ENCODE results near the gene BOD1L1. TPM values are rescaled to one million over a fixed set of nuclear protein-coding genes. Genes with fewer than 3 reads are reported as not detected.

Gene BOD1L1
- total RNA-seq, 6 experiments from 2014 or later: 22.9 to 24.9 (median 24.6) TPM

DNA sequence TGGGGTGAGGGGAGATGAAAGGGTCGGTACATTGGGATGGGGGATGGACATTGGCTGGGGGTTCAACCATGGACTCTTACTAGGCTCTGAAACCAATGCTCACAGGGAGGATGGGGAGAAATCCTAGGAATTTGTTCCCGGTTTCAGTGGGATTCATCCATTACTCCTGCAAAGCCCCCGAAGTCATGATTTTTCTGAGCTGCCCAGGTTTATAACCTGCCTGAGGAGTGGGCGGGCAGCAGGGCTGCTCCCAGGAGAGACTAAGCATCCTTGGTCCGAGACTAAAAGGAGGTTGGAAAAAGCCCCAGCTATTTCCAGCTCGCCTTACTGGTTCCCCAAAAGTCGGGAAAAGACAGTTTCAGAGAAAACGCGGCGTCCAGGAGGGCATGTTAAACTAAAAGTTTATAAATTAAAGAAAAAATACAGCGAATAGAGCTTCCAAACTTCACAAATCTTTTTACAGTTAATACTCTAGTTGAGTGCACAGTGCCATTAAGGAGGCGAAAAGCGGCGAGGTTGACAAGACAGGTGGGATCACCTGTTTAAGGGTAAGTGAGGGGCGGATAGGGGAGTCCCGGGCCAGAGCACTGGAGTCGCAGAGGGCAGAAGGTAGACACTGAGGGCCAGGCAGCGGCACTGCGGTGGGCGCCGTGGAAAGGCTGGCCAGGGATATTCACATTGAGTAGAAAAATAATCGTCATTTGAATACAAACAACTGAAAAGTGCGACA lies 86.9 kb downstream of the BOD1L1 start:
- DNase-seq: no peak
- peaks cover 71% of the 10 kb centered on the region for H3K27me3 Mint-ChIP-seq (ENCODE audit: insufficient read depth)
- no peak overlapping the region; the same call in 1 of the 2 replicates for H3K4me3 Mint-ChIP-seq
- TF ChIP-seq, protein P1, sequence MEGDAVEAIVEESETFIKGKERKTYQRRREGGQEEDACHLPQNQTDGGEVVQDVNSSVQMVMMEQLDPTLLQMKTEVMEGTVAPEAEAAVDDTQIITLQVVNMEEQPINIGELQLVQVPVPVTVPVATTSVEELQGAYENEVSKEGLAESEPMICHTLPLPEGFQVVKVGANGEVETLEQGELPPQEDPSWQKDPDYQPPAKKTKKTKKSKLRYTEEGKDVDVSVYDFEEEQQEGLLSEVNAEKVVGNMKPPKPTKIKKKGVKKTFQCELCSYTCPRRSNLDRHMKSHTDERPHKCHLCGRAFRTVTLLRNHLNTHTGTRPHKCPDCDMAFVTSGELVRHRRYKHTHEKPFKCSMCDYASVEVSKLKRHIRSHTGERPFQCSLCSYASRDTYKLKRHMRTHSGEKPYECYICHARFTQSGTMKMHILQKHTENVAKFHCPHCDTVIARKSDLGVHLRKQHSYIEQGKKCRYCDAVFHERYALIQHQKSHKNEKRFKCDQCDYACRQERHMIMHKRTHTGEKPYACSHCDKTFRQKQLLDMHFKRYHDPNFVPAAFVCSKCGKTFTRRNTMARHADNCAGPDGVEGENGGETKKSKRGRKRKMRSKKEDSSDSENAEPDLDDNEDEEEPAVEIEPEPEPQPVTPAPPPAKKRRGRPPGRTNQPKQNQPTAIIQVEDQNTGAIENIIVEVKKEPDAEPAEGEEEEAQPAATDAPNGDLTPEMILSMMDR (IDR thresholded peaks at IDR 0.05): no peak
- 0 out of 2 replicates have a peak, but pooled peaks cover 5% of the 10 kb centered on the region for H3K36me3 Mint-ChIP-seq (ENCODE audit: low read depth)
- no peak overlapping the region for H3K27ac Mint-ChIP-seq
- peaks cover 26% of the 10 kb centered on the region for H3K4me1 Mint-ChIP-seq (ENCODE audit: low read depth)
- H3K9me3 Mint-ChIP-seq: no peaks in the 10 kb centered on the region; the same call in 1 of the 2 replicates

DNA sequence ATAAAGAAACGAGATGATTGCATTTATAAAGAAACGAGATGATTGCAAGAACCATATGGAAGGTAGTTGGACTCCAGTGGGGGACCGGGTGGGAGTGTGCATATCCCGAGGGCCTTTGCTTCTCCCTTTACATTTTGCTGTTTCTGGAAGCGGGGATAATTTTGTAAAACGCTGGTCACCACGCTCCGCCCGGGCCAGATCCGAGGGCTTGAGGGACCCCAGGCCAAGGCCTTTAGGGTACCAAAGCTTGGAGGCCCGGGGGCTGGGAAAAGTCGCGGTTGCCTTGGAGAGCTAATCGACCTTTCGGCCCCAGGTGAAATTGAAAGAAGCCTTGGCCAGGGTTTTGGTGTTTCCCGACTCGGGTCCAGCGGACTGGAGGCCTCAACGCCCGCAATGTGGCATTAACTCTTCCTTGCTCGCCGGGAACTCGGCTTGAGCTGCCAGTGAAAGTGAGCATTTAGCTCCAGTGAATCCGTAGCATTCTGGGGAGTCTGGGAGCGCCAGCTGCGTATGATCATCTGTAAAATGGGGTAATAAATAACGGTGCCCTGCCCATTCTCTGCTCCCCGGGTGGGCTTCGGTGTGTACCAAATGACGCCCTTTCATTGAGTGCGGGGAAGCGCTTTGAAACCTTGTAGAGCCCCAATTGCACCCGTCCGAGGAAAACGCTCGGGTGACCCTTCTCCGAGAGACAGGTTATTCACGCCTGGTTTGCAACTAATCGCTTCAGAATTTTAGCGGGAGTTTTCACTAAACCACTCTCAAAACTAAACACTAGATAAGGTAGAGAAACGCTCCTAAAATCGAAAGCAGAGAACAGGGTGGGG lies 87.7 kb downstream of the BOD1L1 start:
- H3K36me3 Mint-ChIP-seq (ENCODE audit: low read depth): 0 out of 2 replicates have a peak, but pooled peaks cover 5% of the 10 kb centered on the region
- H3K27me3 Mint-ChIP-seq (ENCODE audit: insufficient read depth): peaks cover 78% of the 10 kb centered on the region
- peak overlapping the region; percentile 39 for H3K4me3 Mint-ChIP-seq
- TF ChIP-seq, protein P1 (IDR thresholded peaks at IDR 0.05): no peak
- H3K27ac Mint-ChIP-seq: no peak overlapping the region
- H3K4me1 Mint-ChIP-seq (ENCODE audit: low read depth): peaks cover 20% of the 10 kb centered on the region
- no peaks in the 10 kb centered on the region; the same call in 1 of the 2 replicates for H3K9me3 Mint-ChIP-seq
- DNase-seq: no peak

DNA sequence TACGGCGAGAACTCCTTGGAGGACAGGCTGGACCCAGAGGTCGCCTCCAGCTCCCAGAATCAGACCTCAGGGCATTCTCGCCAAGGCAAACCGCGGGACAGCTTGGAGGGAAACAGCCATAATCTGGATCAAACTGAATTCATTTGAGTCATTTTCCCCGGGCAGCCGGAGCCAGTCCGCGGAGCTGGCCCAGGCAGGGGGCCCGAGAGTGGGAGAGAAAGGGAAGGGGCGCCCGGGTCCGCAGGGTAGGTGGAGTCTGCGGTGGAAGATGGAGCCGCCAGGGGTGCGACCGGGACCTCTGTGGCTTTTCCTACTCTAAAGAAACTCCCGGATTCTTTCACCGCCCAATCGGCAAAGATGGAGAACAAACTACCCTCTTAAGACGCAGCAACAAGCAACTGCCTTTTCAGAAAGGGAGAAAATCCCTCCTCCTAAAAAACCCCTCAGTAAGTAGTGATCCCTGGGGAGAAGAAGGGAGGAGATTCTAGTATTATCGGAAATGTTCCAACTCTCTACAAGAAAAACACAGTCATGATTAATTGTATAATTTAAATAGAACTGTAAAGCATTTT lies 88.4 kb downstream of the BOD1L1 start:
- H3K27me3 Mint-ChIP-seq (ENCODE audit: insufficient read depth): peaks cover 84% of the 10 kb centered on the region
- H3K4me1 Mint-ChIP-seq (ENCODE audit: low read depth): peaks cover 23% of the 10 kb centered on the region
- TF ChIP-seq, protein P1 (IDR thresholded peaks at IDR 0.05): no peak
- DNase-seq: no peak
- no peak overlapping the region for H3K27ac Mint-ChIP-seq
- 0 out of 2 replicates have a peak, but pooled peaks cover 5% of the 10 kb centered on the region for H3K36me3 Mint-ChIP-seq (ENCODE audit: low read depth)
- no peaks in the 10 kb centered on the region; the same call in 1 of the 2 replicates for H3K9me3 Mint-ChIP-seq
- H3K4me3 Mint-ChIP-seq: peak overlapping the region; percentile 40; the same call in 1 of the 2 replicates

DNA sequence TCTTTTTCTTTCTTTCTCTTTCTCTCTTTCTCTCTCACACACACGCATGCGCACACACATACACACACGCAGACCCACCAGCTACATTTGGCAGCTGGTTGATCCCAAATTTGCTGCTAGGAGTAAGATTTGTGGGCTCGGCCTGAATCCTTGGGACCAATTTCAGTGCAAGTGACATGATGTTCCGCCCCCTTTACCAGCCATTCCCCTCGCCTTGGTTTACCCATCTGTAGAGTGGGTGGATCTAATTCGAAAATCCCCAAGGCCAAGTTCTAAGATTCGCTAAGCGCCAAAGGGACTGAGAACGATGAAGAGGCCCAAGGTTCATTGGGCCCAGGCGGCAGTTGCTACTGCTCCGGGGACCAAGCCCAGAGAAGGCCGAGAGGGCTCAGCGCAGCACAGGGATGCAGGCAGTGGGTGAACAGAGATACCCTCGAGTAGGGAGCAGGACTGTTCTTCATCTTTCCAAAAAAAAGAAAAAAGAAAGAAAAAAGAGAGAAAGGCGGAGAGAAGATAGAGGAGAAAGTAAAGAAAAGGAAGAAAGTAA lies 89.0 kb downstream of the BOD1L1 start:
- Mint-ChIP-seq H3K27me3 (ENCODE audit: insufficient read depth) (peaks cover 89% of the 10 kb centered on the region), H3K27ac (no peak overlapping the region), H3K9me3 (no peaks in the 10 kb centered on the region; the same call in 1 of the 2 replicates), H3K4me1 (ENCODE audit: low read depth) (peaks cover 25% of the 10 kb centered on the region), H3K36me3 (ENCODE audit: low read depth) (0 out of 2 replicates have a peak, but pooled peaks cover 5% of the 10 kb centered on the region), H3K4me3 (no peak overlapping the region)
- DNase-seq: no peak
- TF ChIP-seq, protein P1 (IDR thresholded peaks at IDR 0.05): no peak

DNA sequence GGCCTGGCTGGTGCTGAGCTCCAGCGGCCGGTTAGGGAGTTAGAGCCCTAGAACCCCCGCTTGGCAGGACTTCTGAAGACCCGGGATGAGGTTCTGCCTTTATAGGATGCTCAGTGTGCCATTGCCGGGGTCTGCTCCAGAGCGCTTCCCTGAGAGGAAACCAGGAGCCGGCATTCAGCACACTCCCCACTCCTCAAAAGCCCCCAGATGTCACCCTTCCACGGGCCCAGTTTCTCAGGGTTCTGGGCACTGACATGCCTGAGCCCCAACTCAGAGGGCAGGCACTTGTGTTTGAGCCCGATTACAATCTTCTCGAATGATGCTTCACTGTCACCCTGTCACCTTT lies 89.7 kb downstream of the BOD1L1 start:
- Mint-ChIP-seq H3K27me3 (ENCODE audit: insufficient read depth) (peaks cover 89% of the 10 kb centered on the region), H3K36me3 (ENCODE audit: low read depth) (0 out of 2 replicates have a peak, but pooled peaks cover 5% of the 10 kb centered on the region)

More for the DNA sequence above, 89.7 kb downstream of the BOD1L1 start:
- Mint-ChIP-seq H3K4me3 (no peak overlapping the region), H3K9me3 (no peaks in the 10 kb centered on the region; the same call in 1 of the 2 replicates), H3K27ac (no peak overlapping the region), H3K4me1 (ENCODE audit: low read depth) (peaks cover 25% of the 10 kb centered on the region)
- TF ChIP-seq, protein P1 (IDR thresholded peaks at IDR 0.05): no peak
- no peak for DNase-seq
